ENCODE data around the gene STC2.
"Not testable (repeated sequence)": the region's sequence is repeated elsewhere in the genome, so short reads cannot be mapped to it uniquely, and the experiment has no call there.

The STC2 gene, protein sequence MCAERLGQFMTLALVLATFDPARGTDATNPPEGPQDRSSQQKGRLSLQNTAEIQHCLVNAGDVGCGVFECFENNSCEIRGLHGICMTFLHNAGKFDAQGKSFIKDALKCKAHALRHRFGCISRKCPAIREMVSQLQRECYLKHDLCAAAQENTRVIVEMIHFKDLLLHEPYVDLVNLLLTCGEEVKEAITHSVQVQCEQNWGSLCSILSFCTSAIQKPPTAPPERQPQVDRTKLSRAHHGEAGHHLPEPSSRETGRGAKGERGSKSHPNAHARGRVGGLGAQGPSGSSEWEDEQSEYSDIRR

DNA sequence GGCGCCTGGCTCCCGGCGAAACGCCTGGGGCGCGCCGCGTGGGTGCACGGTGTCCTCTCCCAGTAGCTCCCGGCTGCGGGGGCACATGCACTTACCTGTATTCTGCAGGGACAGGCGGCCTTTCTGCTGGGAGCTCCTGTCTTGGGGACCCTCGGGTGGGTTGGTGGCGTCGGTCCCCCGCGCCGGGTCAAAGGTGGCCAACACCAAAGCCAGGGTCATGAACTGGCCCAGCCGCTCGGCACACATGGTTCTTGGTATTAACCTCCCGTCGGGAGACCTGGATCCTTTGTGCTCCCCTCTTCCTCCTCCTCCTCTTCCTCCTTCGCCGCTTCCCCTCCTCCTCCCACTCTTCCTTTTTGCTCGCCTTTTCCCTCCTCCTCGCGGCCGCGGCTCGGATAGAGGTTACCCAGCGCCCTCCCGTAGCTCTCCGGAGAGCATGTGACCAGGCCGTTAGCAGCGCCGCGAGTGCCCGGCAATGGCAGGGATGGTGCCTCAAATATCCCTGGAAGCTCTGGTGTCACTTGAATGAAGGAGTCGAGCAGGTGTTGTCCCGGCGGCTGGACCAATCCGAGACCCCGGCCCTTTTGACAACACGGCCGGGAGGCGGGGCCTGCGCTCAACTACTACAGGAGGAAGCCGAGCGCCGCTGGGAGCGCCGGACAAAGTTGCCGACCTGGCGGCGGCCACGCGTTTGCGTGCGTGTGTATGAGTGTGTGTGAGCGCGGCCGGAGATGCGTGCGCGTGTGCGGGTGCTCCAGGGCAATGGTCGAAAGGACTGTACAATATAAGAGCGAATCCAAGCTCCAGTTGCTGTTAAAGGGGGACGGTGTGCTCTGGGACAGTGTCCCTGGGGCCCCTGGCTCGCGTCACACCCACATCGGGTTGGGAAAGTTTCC lies at the start of gene STC2:
Gene STC2, minus strand, starts transcription at position 467 of the 896 bp plus-strand sequence. Its CDS starts 221 bp downstream, at position 246.
- peak; percentile 74 for DNase-seq (ENCODE audit: low read depth)

DNA sequence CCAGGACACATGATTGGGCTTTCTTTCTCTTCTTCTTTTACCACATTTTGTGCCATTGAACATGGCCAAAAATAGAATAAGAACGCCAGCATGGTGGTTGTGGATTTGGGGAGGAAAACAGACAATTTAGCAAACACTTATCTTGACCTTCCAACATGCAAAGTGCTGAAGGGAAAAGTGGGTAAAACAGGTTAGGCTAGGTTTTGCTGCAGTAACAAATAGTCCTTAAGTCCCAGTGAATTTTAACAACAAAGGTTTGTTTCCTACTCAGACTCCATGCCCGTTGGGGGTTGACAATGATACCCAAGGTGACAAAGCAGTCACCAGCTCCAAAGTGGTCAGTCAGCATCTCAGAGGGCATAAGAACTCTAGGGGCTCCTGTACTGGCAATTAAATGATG lies 43.2 kb upstream of the STC2 start:
- DNase-seq (ENCODE audit: low read depth) = no peak

DNA sequence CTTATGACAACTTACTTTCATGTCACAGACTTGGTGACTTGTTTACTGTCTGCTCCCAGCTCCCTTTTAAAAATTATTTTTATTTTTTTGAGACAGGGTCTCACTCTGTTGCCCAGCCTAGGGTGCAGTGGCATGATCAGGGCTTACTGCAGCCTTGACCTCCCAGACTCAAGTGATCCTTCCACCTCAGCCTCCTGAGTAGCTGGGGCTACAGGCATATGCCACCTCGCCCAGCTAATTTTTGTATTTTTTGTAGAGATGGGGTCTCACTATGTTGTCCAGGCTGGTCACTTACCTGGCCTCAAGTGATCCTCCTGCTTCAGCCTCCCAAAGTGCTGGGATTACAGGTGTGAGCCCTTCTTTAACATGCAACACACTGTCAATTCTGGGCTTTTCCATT lies 35.2 kb upstream of the STC2 start:
- DNase-seq (ENCODE audit: low read depth) = not testable (repeated sequence)

DNA sequence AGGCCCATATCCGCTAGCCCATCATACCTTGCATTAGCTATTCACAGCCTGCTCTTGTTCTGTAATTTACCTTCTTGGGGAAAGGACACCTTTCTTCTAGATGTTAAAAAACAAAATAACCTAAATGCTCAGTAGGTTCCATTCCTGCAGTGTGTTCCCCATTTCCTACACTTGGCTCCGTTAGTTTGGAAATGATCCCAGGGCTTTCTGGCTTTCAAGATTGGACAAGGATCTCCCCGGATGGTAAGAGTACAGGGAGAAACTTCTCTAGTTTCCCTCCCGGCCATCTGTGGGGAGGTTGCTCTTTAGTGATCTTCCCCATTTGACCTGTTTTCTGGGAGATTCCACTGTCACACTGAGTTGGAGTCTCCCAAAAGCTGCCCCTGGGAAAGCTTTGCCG lies 27.3 kb upstream of the STC2 start:
- DNase-seq (ENCODE audit: low read depth) = no peak

DNA sequence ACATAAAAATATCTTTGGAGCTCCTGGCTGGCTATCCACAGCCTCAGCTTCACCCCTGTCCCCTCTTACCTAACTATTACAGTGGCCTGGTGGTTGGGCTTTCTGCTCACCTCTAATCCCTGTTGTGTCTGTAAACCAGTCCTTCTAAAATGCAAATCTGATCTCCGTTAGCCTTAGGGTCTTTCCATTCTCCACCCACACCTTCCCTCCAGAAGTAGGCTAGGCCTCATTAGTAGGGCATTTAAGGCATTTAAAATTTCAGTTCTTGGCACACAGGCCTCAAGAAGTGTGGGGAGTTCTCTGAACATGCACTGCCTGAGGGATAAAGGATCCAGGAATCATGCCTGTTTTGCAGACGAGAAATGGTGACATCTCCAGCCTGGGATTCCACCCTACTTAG lies 26.4 kb upstream of the STC2 start:
- no peak for DNase-seq (ENCODE audit: low read depth)

DNA sequence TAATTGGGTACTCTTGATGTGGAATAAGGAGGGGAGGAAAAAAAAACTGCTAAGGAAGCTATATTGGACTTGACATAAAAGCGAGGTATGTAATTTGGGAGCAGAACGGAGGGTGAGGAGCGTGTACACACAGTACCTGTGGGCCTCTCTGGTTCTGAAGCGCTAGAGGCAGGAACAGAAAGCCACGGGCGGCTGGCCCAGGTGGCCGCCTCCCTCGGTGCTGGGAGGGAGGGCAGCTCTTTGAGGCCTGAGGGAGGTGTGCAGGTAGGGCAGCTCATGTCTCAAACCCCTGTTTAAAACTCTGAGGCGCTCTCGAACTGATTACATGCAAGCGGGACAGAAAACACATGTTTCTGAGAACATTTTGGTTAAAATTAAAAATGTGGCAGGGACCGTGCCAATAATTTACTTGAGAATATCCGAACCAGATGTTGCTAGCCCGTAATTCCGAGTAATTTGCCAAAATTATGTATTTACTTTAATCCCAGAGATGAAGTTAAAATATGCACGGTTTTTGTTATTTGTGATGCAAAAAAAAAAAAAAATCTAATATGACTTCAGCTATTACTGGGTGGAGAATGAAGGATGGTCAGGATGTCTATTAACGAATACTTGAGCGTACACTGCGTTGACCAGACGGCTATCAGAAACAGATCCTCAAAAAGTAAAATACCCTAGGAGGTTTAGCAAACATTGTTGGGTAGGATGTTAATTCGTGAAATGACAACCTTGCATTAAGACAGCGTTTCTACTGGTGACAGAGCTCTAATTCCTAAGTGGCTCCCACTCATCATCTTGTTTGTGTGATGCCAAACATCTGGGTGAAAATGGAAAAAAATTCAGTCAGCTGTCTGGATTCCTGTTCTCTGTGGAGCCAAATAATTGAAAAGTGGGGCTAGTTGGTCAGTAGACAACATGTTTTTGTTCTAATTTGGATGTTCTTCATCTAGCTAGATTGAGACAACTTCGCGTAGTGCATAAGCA lies 24.4 kb upstream of the STC2 start:
- no peak for DNase-seq (ENCODE audit: low read depth)

DNA sequence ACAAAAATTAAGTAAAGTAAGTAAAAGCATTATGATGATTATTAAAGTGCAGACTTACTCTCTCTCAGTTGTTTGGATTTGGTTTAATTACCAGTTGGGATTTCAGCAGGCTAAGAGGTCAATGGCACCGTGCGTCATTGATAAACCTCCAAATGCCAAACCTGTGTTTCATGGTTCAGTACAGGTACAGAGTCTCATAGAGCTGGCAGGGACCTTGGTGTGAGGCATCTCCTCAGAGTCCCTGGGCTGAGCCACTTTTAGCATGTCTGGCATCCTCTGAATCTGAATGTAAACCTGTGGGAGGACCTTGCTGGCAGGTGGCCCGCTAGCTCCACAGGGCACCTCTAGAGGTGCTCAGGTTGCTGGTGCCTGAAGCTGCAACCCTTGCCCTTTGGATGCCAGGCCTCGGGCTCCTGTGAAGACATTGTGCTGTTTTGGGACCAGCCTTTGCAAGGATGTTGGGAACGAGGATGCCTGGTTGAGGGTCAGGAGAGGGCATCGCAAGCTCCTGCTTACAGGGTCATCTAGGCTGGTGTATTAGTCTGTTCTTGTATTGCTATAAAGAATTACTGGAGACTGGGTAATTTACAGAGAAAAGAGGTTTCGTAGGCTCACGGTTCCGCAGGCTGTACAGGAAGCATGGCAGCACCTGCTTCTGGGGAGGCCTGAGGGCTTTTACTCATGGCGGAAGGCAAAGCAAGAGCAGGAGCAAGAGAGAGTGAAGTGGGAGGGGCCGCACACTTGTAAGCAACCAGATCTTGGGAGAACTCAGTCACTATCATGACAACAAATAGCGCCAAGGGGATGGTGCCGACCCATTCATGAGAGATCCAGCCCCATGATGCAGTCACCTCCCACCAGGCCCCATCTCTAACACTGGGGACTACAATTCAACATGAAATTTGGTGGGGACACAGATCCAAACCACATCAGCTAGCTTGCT lies 14.9 kb upstream of the STC2 start:
- DNase-seq (ENCODE audit: low read depth) = no peak

DNA sequence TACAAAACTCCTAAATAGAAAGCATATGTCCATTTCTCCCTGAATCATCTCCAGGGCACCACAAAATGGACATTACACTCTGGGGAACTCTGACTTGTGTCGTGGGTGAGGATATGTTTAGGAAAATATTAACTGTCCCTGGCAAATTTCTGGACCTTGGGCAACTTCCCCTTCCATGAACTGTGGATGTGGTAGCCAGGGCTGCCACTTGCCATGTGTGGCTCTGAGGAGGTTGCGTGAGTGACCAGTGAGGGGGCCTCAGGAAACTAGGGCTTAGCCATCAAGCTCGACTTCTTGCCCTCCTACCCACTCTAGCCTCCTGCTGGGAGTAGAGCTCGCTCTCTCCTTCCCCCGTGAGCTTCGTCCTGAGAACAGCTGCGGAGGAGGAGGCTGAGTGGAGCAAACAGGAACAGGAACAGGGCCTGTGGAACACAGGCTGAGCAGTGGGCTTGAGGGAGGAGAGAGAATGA lies 13.8 kb upstream of the STC2 start:
- DNase-seq (ENCODE audit: low read depth) = no peak

DNA sequence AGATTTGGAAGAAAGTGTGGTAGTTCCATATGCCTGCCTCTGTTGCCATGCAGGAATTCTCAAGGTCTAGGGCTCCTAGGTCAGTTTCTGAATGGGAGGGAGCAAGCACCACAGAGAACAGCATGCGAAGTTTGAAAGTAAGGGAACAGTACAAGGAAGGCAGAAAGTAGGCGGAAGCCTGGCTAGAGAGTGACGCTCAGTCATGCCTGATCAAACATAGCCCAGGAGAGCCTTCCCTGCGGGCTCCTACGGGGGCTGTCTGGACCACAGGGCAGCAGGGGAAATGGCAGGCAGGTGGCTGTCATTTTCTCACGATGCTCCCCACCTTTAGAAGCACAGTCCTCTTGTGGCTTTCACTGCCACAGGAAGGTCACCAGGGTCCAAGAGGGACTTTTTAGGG lies 12.8 kb upstream of the STC2 start:
- DNase-seq (ENCODE audit: low read depth) = no peak

DNA sequence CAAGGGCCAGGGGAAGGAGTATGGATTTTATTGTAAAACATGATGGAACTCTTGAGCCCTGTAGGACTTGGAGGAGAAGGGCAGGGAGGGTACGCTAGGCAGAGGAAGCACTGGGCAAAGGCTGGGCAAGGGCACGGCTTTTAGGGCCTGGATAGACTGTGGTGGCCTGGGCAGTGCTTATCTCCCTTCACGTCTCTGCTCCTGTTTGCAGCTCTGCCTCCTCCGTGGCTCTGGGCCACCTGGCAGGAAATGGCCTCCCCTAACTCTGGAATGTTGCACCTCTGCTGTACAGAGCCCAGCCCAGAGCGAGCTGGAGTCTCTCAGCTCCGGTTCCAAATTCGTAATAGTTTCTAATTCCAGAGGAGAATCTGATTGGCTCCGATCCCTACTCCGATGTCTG lies 12.2 kb upstream of the STC2 start:
- no peak for DNase-seq (ENCODE audit: low read depth)

DNA sequence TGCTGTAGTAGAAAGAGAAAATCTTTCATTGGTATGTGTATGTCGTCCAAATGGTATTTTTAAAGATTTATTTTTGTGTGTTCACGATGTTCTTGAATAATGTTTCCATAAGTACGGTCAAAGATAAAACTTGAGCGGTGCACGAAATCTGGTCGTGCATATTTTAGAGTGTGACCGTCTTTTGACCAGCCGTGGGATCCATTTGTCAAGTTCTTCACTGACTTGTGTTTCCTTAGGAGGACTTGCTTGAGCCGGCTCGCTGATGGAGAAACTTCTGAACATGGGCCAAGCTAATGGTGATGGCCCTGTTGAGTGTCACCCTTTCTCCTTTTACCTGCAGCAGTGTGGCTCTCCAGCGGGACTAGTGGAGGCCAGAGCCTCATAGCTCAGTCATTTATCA lies 11.1 kb upstream of the STC2 start:
- DNase-seq (ENCODE audit: low read depth) = no peak

DNA sequence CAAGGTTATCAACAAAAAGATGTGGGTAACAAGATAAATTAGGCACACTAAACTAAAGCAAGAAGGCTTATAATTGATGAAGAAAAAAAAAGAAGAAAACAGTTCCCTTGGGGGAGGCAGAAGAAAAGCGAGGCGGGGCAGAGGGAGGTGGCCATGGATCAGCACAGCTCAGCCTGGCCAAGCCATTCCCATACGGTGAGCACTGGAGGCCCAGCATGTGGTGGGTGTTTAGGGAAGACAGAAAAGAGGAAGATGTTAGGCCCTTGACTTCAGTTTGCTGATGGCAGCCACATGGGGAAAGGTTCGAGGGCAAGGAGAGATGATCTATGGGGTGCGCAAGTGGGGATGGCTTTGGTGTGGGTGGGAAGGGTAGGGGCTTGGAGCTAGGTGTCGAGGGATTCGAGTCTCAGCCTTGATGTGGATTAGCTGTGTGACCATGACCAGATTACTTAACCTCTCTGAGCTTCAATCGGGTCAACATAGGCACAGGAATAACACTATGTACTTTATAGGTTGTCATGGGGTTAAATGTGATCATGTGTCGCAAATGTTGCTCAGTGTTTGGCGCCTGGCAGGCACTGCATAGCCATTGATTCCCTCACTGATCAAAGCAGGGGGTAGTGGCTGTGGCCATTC lies 10.3 kb upstream of the STC2 start:
- no peak for DNase-seq (ENCODE audit: low read depth)

DNA sequence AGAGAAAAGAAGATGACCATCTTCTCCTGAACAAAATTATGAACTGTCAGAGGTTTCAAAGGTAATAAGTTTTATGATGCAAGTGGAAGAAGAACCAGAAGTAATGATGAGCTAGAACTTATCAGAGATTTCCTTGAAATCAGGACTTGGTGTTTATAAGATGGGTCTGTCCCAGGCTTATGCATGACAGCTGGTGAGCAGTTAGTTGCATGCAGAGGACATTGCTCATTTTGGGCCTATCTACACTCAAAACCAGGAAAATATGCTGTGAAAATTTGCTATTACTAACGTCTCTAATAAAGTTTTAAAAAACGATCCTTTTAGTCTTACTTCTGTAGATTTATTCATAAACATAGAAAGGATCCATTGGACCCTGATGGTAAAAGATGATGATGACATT lies 6.6 kb upstream of the STC2 start:
- no peak for DNase-seq (ENCODE audit: low read depth)

DNA sequence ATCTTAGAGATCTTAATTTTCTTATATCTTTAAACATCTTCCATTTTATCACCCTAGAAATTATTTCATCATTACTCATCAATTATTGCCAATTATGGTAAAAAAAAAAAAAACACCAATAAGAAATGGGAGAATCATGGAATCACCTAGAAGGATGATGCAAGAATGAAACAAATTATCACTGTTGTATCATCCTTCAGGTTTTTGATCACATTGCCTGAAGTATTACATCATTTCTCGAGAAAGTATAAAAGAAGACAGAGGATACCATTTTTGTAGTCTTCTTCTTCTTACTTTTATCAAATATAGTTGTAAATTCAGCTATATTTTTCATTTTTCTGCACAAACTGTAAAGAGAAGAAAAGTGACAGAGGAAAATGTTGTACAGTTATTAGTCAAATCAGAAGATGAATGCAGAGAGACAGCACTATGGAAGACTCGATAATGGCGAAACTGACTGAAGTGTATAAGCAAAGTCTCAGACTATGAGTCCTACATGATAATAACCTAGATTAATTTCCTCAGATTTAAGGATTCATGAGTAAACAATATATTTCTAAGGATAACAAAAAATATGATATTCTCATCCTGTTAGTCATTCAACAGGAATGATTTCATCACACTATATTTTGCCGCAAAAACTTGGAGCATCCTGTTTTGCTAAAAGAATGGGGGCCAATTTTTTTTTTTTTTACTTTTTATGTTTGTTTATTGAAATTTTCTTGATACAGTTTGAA lies 5.9 kb upstream of the STC2 start:
- DNase-seq (ENCODE audit: low read depth) = no peak

DNA sequence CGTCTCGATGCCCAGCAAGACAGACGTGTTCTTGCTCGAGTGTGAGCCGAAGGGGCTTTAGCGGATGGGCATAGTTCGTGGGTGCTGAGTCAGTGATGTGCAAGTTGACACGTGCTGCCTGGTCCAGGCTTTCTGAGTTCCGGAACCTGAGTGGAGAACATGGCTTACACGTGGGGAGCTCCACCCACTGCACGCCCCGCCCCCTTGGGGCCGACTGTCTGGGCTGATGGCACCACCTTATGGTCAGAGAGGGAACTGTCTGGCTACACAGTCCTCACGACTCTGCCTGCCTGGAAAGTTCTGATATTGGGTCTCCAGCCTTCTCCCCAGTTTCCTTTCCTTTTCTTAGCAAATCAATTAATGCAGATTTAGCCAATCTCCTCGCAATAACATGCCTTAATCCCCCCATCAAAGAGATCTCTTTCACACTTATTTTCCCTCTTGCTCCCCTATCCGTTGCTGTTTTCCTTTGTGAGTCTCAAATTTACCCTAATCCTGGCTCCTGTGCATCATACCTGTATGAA lies 3.8 kb upstream of the STC2 start:
- peak; percentile 87 for DNase-seq (ENCODE audit: low read depth)

DNA sequence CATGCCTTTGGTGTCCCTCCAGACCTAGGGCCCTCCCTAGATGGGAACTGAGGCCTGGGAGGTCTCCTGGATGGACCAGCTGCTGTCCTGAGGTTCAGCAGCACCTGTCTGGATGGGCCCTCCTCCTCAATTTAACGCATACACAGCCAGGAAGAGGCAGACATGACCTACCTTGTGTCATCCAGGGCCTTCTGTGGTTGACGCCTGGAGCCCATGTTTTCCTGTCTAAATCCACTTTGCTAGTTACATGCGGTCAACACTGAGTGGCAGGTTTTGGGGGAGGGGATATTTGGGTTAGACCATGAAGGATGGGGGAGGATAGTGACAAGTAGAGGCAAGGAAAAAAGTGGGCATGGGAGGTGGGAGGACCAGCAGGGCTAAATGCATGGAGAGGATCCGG lies 3.1 kb upstream of the STC2 start:
- DNase-seq (ENCODE audit: low read depth) = no peak

DNA sequence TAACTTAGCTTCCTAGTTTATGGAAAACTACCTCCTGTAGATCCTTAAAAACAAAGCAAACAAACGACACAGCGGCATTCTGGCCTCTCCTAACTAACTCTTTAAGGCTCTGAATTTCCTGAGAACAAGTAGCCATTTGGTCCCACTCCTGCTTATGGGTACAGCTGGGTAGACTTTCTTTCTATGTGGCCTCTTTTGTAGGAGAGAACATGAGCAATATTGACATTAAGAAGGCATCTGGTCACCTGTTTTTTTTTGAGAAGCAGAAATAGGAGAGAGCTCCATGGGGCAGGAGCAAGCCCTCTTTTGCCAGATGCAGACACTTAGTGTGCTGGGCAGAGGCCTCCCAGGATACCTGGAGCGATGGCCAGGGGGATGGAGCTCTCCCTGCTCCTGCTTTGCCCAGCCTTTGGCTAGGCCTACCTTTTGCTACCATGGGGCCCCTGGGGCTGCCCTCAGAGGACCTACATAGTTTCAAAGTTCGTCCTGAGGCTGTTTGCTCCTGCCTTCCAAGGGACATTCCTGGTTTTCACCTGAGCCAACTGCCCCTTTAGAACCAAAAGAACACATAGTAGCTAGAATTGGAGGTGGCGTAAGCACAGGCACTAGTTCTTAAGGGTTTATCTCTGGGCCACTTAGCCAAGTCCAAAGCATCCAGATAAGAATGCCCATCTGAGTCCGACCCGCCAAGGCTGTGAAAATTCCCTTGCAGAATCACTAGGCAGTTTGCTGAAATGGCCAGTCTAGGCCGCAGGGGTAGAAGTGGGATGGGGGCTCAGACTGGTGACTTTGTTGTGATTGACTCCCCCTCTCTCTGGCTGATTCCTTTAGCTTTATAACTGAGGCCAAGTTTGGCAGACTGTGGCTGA lies 2.4 kb upstream of the STC2 start:
- no peak for DNase-seq (ENCODE audit: low read depth)

All from activated T-cell treated with anti-CD3 and anti-CD28 coated beads for 48 hours (primary cell).